Measurements from ENCODE around the gene ECE1. TPM values are rescaled to one million over a fixed set of nuclear protein-coding genes. Genes with fewer than 3 reads are reported as not detected.

Gene ECE1
- total and polyA plus RNA-seq, 2 of the 13 experiments (the other 11 are each of a cell fraction or from before 2014, with no cell fraction given) = 13.5 to 21.2 TPM

DNA sequence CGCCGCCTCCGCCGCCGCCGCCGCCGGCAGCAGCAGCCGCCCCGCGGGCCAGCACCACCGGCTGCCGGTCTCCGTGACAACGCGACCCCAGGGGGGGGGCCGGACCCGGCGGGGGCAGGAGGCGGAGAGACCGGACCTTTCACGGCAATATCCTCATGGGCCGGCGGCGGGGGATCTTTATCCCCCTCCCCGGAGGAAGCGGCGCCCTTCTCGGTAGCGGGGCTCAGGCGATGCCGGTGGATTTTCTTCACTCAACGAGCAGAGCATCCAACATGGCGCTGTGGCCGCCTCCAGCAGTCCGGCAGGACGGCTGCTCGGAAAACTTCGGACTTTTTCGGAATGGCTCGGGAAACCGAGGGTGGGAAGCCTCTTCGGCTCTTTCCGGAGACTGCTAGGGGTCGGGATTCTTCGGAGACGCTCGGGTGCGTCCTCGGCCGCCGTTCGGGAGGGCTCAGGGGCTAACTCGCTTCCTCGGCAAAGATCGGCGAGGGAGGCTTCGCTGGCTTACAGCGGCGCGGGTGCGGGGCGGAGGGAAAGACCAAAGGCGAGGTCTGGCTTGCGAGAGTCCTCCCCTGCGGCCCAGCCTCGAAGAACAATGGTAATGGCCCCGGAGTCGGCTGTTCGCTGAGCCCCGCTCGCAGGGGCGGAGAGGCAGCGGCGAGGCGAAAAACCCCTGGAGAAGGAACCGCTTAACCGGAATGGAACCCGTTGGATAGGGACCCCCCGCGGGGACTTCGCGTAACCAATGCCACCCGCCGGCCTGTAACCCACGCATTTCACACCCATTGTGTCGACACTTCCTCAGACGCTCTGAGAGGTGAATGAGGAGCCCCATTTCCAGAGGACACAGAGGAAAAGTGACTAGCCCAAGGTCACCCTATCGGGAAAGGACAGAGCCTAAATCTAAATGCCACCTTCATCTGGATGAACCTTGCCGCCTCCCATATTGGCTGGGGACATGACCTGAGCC, 113.4 kb downstream of the ECE1 start, which contains the start of gene EIF4G3 (continued):
- TF ChIP-seq, protein P1, sequence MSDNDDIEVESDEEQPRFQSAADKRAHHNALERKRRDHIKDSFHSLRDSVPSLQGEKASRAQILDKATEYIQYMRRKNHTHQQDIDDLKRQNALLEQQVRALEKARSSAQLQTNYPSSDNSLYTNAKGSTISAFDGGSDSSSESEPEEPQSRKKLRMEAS (IDR thresholded peaks at IDR 0.05) = peak; percentile 77
- TF ChIP-seq, protein P2, sequence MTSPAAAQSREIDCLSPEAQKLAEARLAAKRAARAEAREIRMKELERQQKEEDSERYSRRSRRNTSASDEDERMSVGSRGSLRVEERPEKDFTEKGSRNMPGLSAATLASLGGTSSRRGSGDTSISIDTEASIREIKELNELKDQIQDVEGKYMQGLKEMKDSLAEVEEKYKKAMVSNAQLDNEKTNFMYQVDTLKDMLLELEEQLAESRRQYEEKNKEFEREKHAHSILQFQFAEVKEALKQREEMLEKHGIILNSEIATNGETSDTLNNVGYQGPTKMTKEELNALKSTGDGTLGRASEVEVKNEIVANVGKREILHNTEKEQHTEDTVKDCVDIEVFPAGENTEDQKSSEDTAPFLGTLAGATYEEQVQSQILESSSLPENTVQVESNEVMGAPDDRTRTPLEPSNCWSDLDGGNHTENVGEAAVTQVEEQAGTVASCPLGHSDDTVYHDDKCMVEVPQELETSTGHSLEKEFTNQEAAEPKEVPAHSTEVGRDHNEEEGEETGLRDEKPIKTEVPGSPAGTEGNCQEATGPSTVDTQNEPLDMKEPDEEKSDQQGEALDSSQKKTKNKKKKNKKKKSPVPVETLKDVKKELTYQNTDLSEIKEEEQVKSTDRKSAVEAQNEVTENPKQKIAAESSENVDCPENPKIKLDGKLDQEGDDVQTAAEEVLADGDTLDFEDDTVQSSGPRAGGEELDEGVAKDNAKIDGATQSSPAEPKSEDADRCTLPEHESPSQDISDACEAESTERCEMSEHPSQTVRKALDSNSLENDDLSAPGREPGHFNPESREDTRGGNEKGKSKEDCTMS (CRISPR knock-in tag; conservative IDR thresholded peaks at IDR 0.05) = no peak
- TF ChIP-seq ZNF34 (CRISPR knock-in tag; IDR thresholded peaks at IDR 0.05; ENCODE audit: borderline replicate concordance) = 0 out of 2 replicates have a peak, but pooled peaks have one; percentile 28
- TF ChIP-seq SPEN (CRISPR knock-in tag; IDR thresholded peaks at IDR 0.05; ENCODE audit: low read depth) = peak; percentile 99; the same call in 1 of the 2 replicates
- TF ChIP-seq, protein P3, sequence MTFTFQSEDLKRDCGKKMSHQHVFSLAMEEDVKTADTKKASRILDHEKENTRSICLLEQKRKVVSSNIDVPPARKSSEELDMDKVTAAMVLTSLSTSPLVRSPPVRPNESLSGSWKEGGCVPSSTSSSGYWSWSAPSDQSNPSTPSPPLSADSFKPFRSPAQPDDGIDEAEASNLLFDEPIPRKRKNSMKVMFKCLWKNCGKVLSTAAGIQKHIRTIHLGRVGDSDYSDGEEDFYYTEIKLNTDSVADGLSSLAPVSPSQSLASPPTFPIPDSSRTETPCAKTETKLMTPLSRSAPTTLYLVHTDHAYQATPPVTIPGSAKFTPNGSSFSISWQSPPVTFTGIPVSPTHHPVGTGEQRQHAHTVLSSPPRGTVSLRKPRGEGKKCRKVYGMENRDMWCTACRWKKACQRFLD (CRISPR knock-in tag; IDR thresholded peaks at IDR 0.05; ENCODE audit: borderline replicate concordance) = 0 out of 2 replicates have a peak, but pooled peaks have one; percentile 74
- TF ChIP-seq ZBTB4 (CRISPR knock-in tag; IDR thresholded peaks at IDR 0.05; ENCODE audit: borderline replicate concordance) = peak; percentile 71; the same call in 1 of the 2 replicates
- TF ChIP-seq RXRA (CRISPR knock-in tag; IDR thresholded peaks at IDR 0.05) = peak; percentile 15; the same call in 1 of the 2 replicates
- 0 out of 2 replicates have a peak, but pooled peaks have one; percentile 20 for TF ChIP-seq RXRB (CRISPR knock-in tag; IDR thresholded peaks at IDR 0.05; ENCODE audit: borderline replicate concordance)
- peak; percentile 17 for TF ChIP-seq IKZF4 (CRISPR knock-in tag; IDR thresholded peaks at IDR 0.05; ENCODE audit: borderline replicate concordance, low read depth, not compliant biosample characterization)
- TF ChIP-seq RFXAP (CRISPR knock-in tag; IDR thresholded peaks at IDR 0.05; ENCODE audit: borderline replicate concordance) = peak; percentile 39; the same call in 1 of the 2 replicates
- TF ChIP-seq ZNF281 (CRISPR knock-in tag; IDR thresholded peaks at IDR 0.05; ENCODE audit: borderline replicate concordance) = no peak
- TF ChIP-seq ZBTB38 (CRISPR knock-in tag; IDR thresholded peaks at IDR 0.05) = peak; percentile 95
- no peak for TF ChIP-seq ZBTB14 (CRISPR knock-in tag; IDR thresholded peaks at IDR 0.05)
- 0 out of 2 replicates have a peak, but pooled peaks have one; percentile 14 for TF ChIP-seq RNF2 (conservative IDR thresholded peaks at IDR 0.05; ENCODE audit: low read depth)
- no peak for TF ChIP-seq SNRNP70 (IDR thresholded peaks at IDR 0.05; ENCODE audit: low read depth, low read length)

Measured in HepG2 (cell line).